ENCODE data around the gene ZBTB24. TPM values are rescaled to one million over a fixed set of nuclear protein-coding genes. Genes with fewer than 3 reads are reported as not detected.
A peak's percentile ranks its signal among the peaks of the same experiment; 100 is the strongest.

Gene ZBTB24
- total RNA-seq, 1 donor from 2014 or later, result 4.1 TPM

GRCh38 chr6:109452181-109452580 lies 30.8 kb downstream of the ZBTB24 start:
- no peak for DNase-seq (ENCODE audit: low read depth in 2 of 2)

- no peak for DNase-seq (ENCODE audit: low read depth in 2 of 2)
Observed at GRCh38 chr6:109451376-109451775, 31.6 kb downstream of the ZBTB24 start.

GRCh38 chr6:109450801-109451200 lies 32.2 kb downstream of the ZBTB24 start:
- no peak for DNase-seq (ENCODE audit: low read depth in 2 of 2)

- DNase-seq (ENCODE audit: low read depth in 2 of 2), result no peak
Observed at GRCh38 chr6:109449795-109450673, 33.0 kb downstream of the ZBTB24 start.

GRCh38 chr6:109449064-109449794 lies 33.8 kb downstream of the ZBTB24 start:
- DNase-seq (ENCODE audit: low read depth in 2 of 2), result no peak

- no peak for DNase-seq (ENCODE audit: low read depth in 2 of 2)
Observed at GRCh38 chr6:109448615-109449014, 34.4 kb downstream of the ZBTB24 start.

- no peak for DNase-seq (ENCODE audit: low read depth in 2 of 2)
Observed at GRCh38 chr6:109447878-109448555, 35.0 kb downstream of the ZBTB24 start.

- no peak for DNase-seq (ENCODE audit: low read depth in 2 of 2)
Observed at GRCh38 chr6:109447087-109447486, 35.9 kb downstream of the ZBTB24 start.

- DNase-seq (ENCODE audit: low read depth in 2 of 2), result no peak
Observed at GRCh38 chr6:109446541-109446940, 36.5 kb downstream of the ZBTB24 start.

- no peak for DNase-seq (ENCODE audit: low read depth in 2 of 2)
Observed at GRCh38 chr6:109446072-109446471, 36.9 kb downstream of the ZBTB24 start.

- DNase-seq (ENCODE audit: low read depth in 2 of 2), result no peak
Observed at GRCh38 chr6:109445382-109445781, 37.6 kb downstream of the ZBTB24 start.

- DNase-seq (ENCODE audit: low read depth in 2 of 2), result no peak
Observed at GRCh38 chr6:109443425-109443950, 39.5 kb downstream of the ZBTB24 start.

- no peak for DNase-seq (ENCODE audit: low read depth in 2 of 2)
Observed at GRCh38 chr6:109442393-109442924, 40.6 kb downstream of the ZBTB24 start.

GRCh38 chr6:109441069-109441816 lies 41.8 kb downstream of the ZBTB24 start:
- DNase-seq (ENCODE audit: low read depth in 2 of 2), result peak in 1 of 2 donors; percentile 52

- peak; percentile 78 to 92 for DNase-seq (ENCODE audit: low read depth in 2 of 2)
Observed at GRCh38 chr6:109440331-109441068, 42.5 kb downstream of the ZBTB24 start, which contains the start of the genes PPIL6 and SMPD2. PPIL6 (minus strand) TSS chr6:109440628; CDS start chr6:109440590, 38 bp downstream. SMPD2 (plus strand) TSS chr6:109440724; CDS start chr6:109441122, 398 bp downstream.

GRCh38 chr6:109436041-109436440 lies 47.0 kb downstream of the ZBTB24 start:
- DNase-seq (ENCODE audit: low read depth in 2 of 2), result no peak

GRCh38 chr6:109434456-109434855 lies 48.6 kb downstream of the ZBTB24 start:
- no peak for DNase-seq (ENCODE audit: low read depth in 2 of 2)

GRCh38 chr6:109429496-109429895 lies 53.5 kb downstream of the ZBTB24 start:
- no peak for DNase-seq (ENCODE audit: low read depth in 2 of 2)

GRCh38 chr6:109428889-109429477 lies 54.0 kb downstream of the ZBTB24 start:
- peak in 1 of 2 donors; percentile 65 for DNase-seq (ENCODE audit: low read depth in 2 of 2)

All from dermis microvascular lymphatic vessel endothelial cell (primary cell).